ENCODE results near the gene DENND4A.

DENND4A gene

GRCh38 chr15:65827065-65827464 is 35.0 kb upstream of the DENND4A start:
- H3K9me3 ChIP-seq (ENCODE audit: control insufficient read depth, insufficient read depth, low read depth, low read length), result no peaks in the 10 kb centered on the region
- ChIA-PET POLR2A (no interaction called here), CTCF (interaction anchor here (0.6 to 1.4 kb wide), 2 partner anchors 30 to 190 kb away, joined by 3 to 4 read pairs; no protein-coding TSS in a partner anchor)
- no peak overlapping the region for H3K27ac ChIP-seq (ENCODE audit: extremely low read depth, low read depth, low read length)
- H3K4me3 ChIP-seq (ENCODE audit: low read depth, low read length), result no peak overlapping the region
- no peaks in the 10 kb centered on the region for H3K36me3 ChIP-seq (ENCODE audit: control insufficient read depth in 2 of 2, insufficient read depth in 1 of 2, low read length in 2 of 2)
- TF ChIP-seq SETDB1 (IDR thresholded peaks at IDR 0.05; ENCODE audit: insufficient read length, low read length) (no peak), ZNF426 (tag by site-specific recombination; IDR thresholded peaks at IDR 0.05) (no peak), ZNF239 (tag by site-specific recombination; IDR thresholded peaks at IDR 0.05) (no peak), ZBTB48 (tag by site-specific recombination; IDR thresholded peaks at IDR 0.05) (0 out of 2 replicates have a peak, but pooled peaks have one; percentile 24)
- H3K4me1 ChIP-seq (ENCODE audit: control insufficient read depth, insufficient read depth, low read length), result no peaks in the 10 kb centered on the region; the same call in 1 of the 2 replicates

GRCh38 chr15:65824941-65825544 is 33.0 kb upstream of the DENND4A start:
- H3K4me3 ChIP-seq (ENCODE audit: low read depth, low read length), result no peak overlapping the region
- peaks cover 3% of the 10 kb centered on the region; the same call in 1 of the 2 replicates for H3K4me1 ChIP-seq (ENCODE audit: control insufficient read depth, insufficient read depth, low read length)
- no peaks in the 10 kb centered on the region for H3K36me3 ChIP-seq (ENCODE audit: control insufficient read depth in 2 of 2, insufficient read depth in 1 of 2, low read length in 2 of 2)
- H3K9me3 ChIP-seq (ENCODE audit: control insufficient read depth, insufficient read depth, low read depth, low read length), result no peaks in the 10 kb centered on the region
- H3K27ac ChIP-seq (ENCODE audit: extremely low read depth, low read depth, low read length), result no peak overlapping the region
- TF ChIP-seq WT1 (tag by site-specific recombination; IDR thresholded peaks at IDR 0.05) (0 out of 2 replicates have a peak, but pooled peaks have one; percentile 41), IKZF3 (tag by site-specific recombination; IDR thresholded peaks at IDR 0.05) (0 out of 2 replicates have a peak, but pooled peaks have one; percentile 41), ZNF292 (tag by site-specific recombination; IDR thresholded peaks at IDR 0.05; ENCODE audit: borderline replicate concordance, low read depth) (no peak), PRDM10 (tag by site-specific recombination; IDR thresholded peaks at IDR 0.05) (peak; percentile 47; the same call in 1 of the 2 replicates), GLI2 (tag by site-specific recombination; IDR thresholded peaks at IDR 0.05; ENCODE audit: borderline replicate concordance, low read depth) (no peak)
- POLR2A ChIA-PET, result interaction anchor here (1.0 to 1.5 kb wide), 2 partner anchors 8 to 45 kb away, joined by 3 to 8 read pairs; no protein-coding TSS in a partner anchor
- CTCF ChIA-PET, result interaction anchor here (0.6 to 3.6 kb wide), 19 partner anchors 8 to 192 kb away, joined by 3 to 27 read pairs (median 4); no protein-coding TSS in a partner anchor

GRCh38 chr15:65824031-65824743 is 32.1 kb upstream of the DENND4A start:
- peaks cover 3% of the 10 kb centered on the region; the same call in 1 of the 2 replicates for H3K4me1 ChIP-seq (ENCODE audit: control insufficient read depth, insufficient read depth, low read length)
- H3K4me3 ChIP-seq (ENCODE audit: low read depth, low read length), result no peak overlapping the region
- POLR2A ChIA-PET, result interaction anchor here (0.9 to 1.5 kb wide), 4 partner anchors 8 to 46 kb away, joined by 3 to 8 read pairs (median 4); partner anchors contain the start of gene DENND4A
- no peaks in the 10 kb centered on the region for H3K36me3 ChIP-seq (ENCODE audit: control insufficient read depth in 2 of 2, insufficient read depth in 1 of 2, low read length in 2 of 2)
- no peaks in the 10 kb centered on the region for H3K9me3 ChIP-seq (ENCODE audit: control insufficient read depth, insufficient read depth, low read depth, low read length)
- CTCF ChIA-PET, result interaction anchor here (0.5 to 3.6 kb wide), 37 partner anchors 8 to 213 kb away, joined by 3 to 27 read pairs (median 4); partner anchors contain the start of genes DENND4A and INTS14
- H3K27ac ChIP-seq (ENCODE audit: extremely low read depth, low read depth, low read length), result no peak overlapping the region
- no peak for TF ChIP-seq ZNF274 (IDR thresholded peaks at IDR 0.05; ENCODE audit: low read length)
- no peak for TF ChIP-seq ZNF274 (tag by site-specific recombination; IDR thresholded peaks at IDR 0.05; ENCODE audit: borderline replicate concordance)
- no peak for TF ChIP-seq ZNF114 (tag by site-specific recombination; IDR thresholded peaks at IDR 0.05)
- TF ChIP-seq CTCF (tag by site-specific recombination; IDR thresholded peaks at IDR 0.05), result peak; percentile 58; the same call in 1 of the 2 replicates
- no peak for TF ChIP-seq MEIS1 (CRISPR knock-in tag; IDR thresholded peaks at IDR 0.05; ENCODE audit: borderline replicate concordance)
- peak; percentile 91 for TF ChIP-seq PRDM1 (tag by site-specific recombination; IDR thresholded peaks at IDR 0.05)
- TF ChIP-seq ZSCAN18 (tag by site-specific recombination; IDR thresholded peaks at IDR 0.05), result no peak
- peak; percentile 60; the same call in 1 of the 2 replicates for TF ChIP-seq IKZF3 (tag by site-specific recombination; IDR thresholded peaks at IDR 0.05)
- TF ChIP-seq KLF17 (tag by site-specific recombination; IDR thresholded peaks at IDR 0.05), result no peak
- no peak for TF ChIP-seq ZNF776 (tag by site-specific recombination; IDR thresholded peaks at IDR 0.05; ENCODE audit: borderline replicate concordance)
- peak; percentile 49; the same call in 1 of the 2 replicates for TF ChIP-seq TRIM28 (IDR thresholded peaks at IDR 0.05; ENCODE audit: borderline replicate concordance, low read length)
- no peak for TF ChIP-seq ZNF302 (tag by site-specific recombination; IDR thresholded peaks at IDR 0.05; ENCODE audit: low read depth)
- no peak for TF ChIP-seq GLI4 (tag by site-specific recombination; IDR thresholded peaks at IDR 0.05)

Measured in HEK293 (cell line).